Measurements from ENCODE around the gene DNPEP. TPM values are rescaled to one million over a fixed set of nuclear protein-coding genes. Genes with fewer than 3 reads are reported as not detected.

Gene DNPEP
- total RNA-seq, 2 experiments from 2014 or later, result 40.1 to 44.4 TPM

GRCh38 chr2:219386532-219387280 is 1.0 kb downstream of the DNPEP start:
- peak overlapping the region; percentile 93 for H3K4me3 Mint-ChIP-seq
- H3K36me3 Mint-ChIP-seq (ENCODE audit: low read depth), result peaks cover 27% of the 10 kb centered on the region
- peak overlapping the region; percentile 88 for H3K27ac Mint-ChIP-seq
- DNase-seq, result peak; percentile 30
- POLR2A ChIA-PET, result interaction anchor here (0.8 to 3.5 kb wide), 9 partner anchors 9 to 209 kb away, joined by 3 to 17 read pairs (median 4); partner anchors contain the start of genes DNAJB2, GLB1L, STK16 and TUBA4A
- peaks cover 16% of the 10 kb centered on the region for H3K4me1 Mint-ChIP-seq
- H3K9me3 Mint-ChIP-seq, result no peaks in the 10 kb centered on the region
- CTCF ChIA-PET, result interaction anchor here (0.8 to 3.5 kb wide), 6 partner anchors 16 to 112 kb away, joined by 3 to 27 read pairs (median 8); partner anchors contain the start of genes DNAJB2 and GMPPA
- H3K27me3 Mint-ChIP-seq, result peaks cover 5% of the 10 kb centered on the region

- ChIA-PET POLR2A (interaction anchor here (3.5 kb wide), 1 partner anchor 132 kb away, joined by 17 read pairs; the partner anchor contains the start of genes TUBA4A and TUBA4B), CTCF (interaction anchor here (1.0 kb wide), 1 partner anchor 110 kb away, joined by 3 read pairs; a partner anchor contains a TSS)
- Mint-ChIP-seq H3K36me3 (ENCODE audit: low read depth) (peaks cover 33% of the 10 kb centered on the region), H3K4me3 (peak overlapping the region; percentile 93), H3K27ac (no peak overlapping the region), H3K4me1 (peaks cover 16% of the 10 kb centered on the region), H3K27me3 (peaks cover 2% of the 10 kb centered on the region), H3K9me3 (no peaks in the 10 kb centered on the region)
- no peak for DNase-seq
Observed at GRCh38 chr2:219385958-219386520, 1.7 kb downstream of the DNPEP start.

- ChIA-PET CTCF (no interaction called here), POLR2A (no interaction called here)
- no peak for DNase-seq
- H3K27me3 Mint-ChIP-seq, result no peaks in the 10 kb centered on the region
- H3K27ac Mint-ChIP-seq, result peak overlapping the region; percentile 14
- H3K4me1 Mint-ChIP-seq, result peaks cover 16% of the 10 kb centered on the region
- peaks cover 33% of the 10 kb centered on the region for H3K36me3 Mint-ChIP-seq (ENCODE audit: low read depth)
- H3K4me3 Mint-ChIP-seq, result peak overlapping the region; percentile 14
- H3K9me3 Mint-ChIP-seq, result no peaks in the 10 kb centered on the region
Observed at GRCh38 chr2:219384859-219385258, 2.9 kb downstream of the DNPEP start.

GRCh38 chr2:219384083-219384713 is 3.5 kb downstream of the DNPEP start:
- Mint-ChIP-seq H3K27me3 (no peaks in the 10 kb centered on the region), H3K27ac (no peak overlapping the region), H3K4me1 (peaks cover 16% of the 10 kb centered on the region), H3K36me3 (ENCODE audit: low read depth) (peaks cover 33% of the 10 kb centered on the region), H3K9me3 (no peaks in the 10 kb centered on the region), H3K4me3 (no peak overlapping the region)
- CTCF ChIA-PET, result no interaction called here
- POLR2A ChIA-PET, result no interaction called here
- no peak for DNase-seq

GRCh38 chr2:219381448-219381847 is 6.3 kb downstream of the DNPEP start:
- Mint-ChIP-seq H3K36me3 (ENCODE audit: low read depth) (peaks cover 30% of the 10 kb centered on the region), H3K4me3 (no peak overlapping the region), H3K27ac (no peak overlapping the region), H3K4me1 (peaks cover 4% of the 10 kb centered on the region), H3K27me3 (no peaks in the 10 kb centered on the region), H3K9me3 (no peaks in the 10 kb centered on the region)
- ChIA-PET CTCF (no interaction called here), POLR2A (interaction anchor here (0.5 kb wide), 1 partner anchor 579 kb away, joined by 3 read pairs; no protein-coding TSS in a partner anchor)
- no peak for DNase-seq

- POLR2A ChIA-PET, result no interaction called here
- H3K27me3 Mint-ChIP-seq, result no peaks in the 10 kb centered on the region
- no peak overlapping the region for H3K27ac Mint-ChIP-seq
- CTCF ChIA-PET, result no interaction called here
- DNase-seq, result no peak
- peaks cover 29% of the 10 kb centered on the region for H3K36me3 Mint-ChIP-seq (ENCODE audit: low read depth)
- no peaks in the 10 kb centered on the region for H3K9me3 Mint-ChIP-seq
- H3K4me1 Mint-ChIP-seq, result no peaks in the 10 kb centered on the region
- no peak overlapping the region for H3K4me3 Mint-ChIP-seq
Observed at GRCh38 chr2:219380926-219381325, 6.8 kb downstream of the DNPEP start.

GRCh38 chr2:219378163-219378851 is 9.4 kb downstream of the DNPEP start:
- no peaks in the 10 kb centered on the region for H3K27me3 Mint-ChIP-seq
- ChIA-PET CTCF (interaction anchor here (0.7 kb wide), 1 partner anchor 163 kb away, joined by 3 read pairs; no protein-coding TSS in a partner anchor), POLR2A (interaction anchor here (1.1 kb wide), 1 partner anchor 9 kb away, joined by 3 read pairs; the partner anchor contains the start of gene DNPEP)
- no peaks in the 10 kb centered on the region for H3K4me1 Mint-ChIP-seq
- no peak for DNase-seq
- H3K4me3 Mint-ChIP-seq, result no peak overlapping the region
- H3K27ac Mint-ChIP-seq, result no peak overlapping the region
- no peaks in the 10 kb centered on the region for H3K9me3 Mint-ChIP-seq
- H3K36me3 Mint-ChIP-seq (ENCODE audit: low read depth), result peaks cover 25% of the 10 kb centered on the region

- POLR2A ChIA-PET, result no interaction called here
Observed at GRCh38 chr2:219369447-219369861, 18.3 kb downstream of the DNPEP start.

GRCh38 chr2:219368690-219369191 is 19.0 kb downstream of the DNPEP start:
- no peak overlapping the region for H3K27ac Mint-ChIP-seq
- no peak for DNase-seq
- no peaks in the 10 kb centered on the region for H3K4me1 Mint-ChIP-seq
- no peak overlapping the region for H3K4me3 Mint-ChIP-seq
- no peaks in the 10 kb centered on the region for H3K9me3 Mint-ChIP-seq
- ChIA-PET POLR2A (no interaction called here), CTCF (interaction anchor here (1.1 kb wide), 1 partner anchor 16 kb away, joined by 3 read pairs; no protein-coding TSS in a partner anchor)
- H3K36me3 Mint-ChIP-seq (ENCODE audit: low read depth), result peaks cover 3% of the 10 kb centered on the region
- no peaks in the 10 kb centered on the region for H3K27me3 Mint-ChIP-seq

More at GRCh38 chr2:219369447-219369861, 18.3 kb downstream of the DNPEP start:
- H3K4me1 Mint-ChIP-seq, result no peaks in the 10 kb centered on the region
- H3K4me3 Mint-ChIP-seq, result no peak overlapping the region
- H3K27me3 Mint-ChIP-seq, result no peaks in the 10 kb centered on the region
- DNase-seq, result no peak
- peaks cover 6% of the 10 kb centered on the region for H3K36me3 Mint-ChIP-seq (ENCODE audit: low read depth)
- no peak overlapping the region for H3K27ac Mint-ChIP-seq
- H3K9me3 Mint-ChIP-seq, result no peaks in the 10 kb centered on the region
- CTCF ChIA-PET, result no interaction called here

- Mint-ChIP-seq H3K4me1 (no peaks in the 10 kb centered on the region), H3K27me3 (peaks cover 23% of the 10 kb centered on the region)
- POLR2A ChIA-PET, result no interaction called here
Observed at GRCh38 chr2:219362524-219363164, 25.1 kb downstream of the DNPEP start.

GRCh38 chr2:219362072-219362471 is 25.6 kb downstream of the DNPEP start:
- no peaks in the 10 kb centered on the region for H3K36me3 Mint-ChIP-seq (ENCODE audit: low read depth)
- H3K4me3 Mint-ChIP-seq, result no peak overlapping the region
- peaks cover 26% of the 10 kb centered on the region for H3K27me3 Mint-ChIP-seq
- CTCF ChIA-PET, result no interaction called here
- POLR2A ChIA-PET, result no interaction called here
- no peak for DNase-seq
- H3K4me1 Mint-ChIP-seq, result no peaks in the 10 kb centered on the region
- H3K9me3 Mint-ChIP-seq, result no peaks in the 10 kb centered on the region
- no peak overlapping the region for H3K27ac Mint-ChIP-seq

More at GRCh38 chr2:219362524-219363164, 25.1 kb downstream of the DNPEP start:
- Mint-ChIP-seq H3K4me3 (no peak overlapping the region), H3K27ac (no peak overlapping the region), H3K36me3 (ENCODE audit: low read depth) (no peaks in the 10 kb centered on the region), H3K9me3 (no peaks in the 10 kb centered on the region)
- no peak for DNase-seq
- CTCF ChIA-PET, result no interaction called here
